ENCODE results near the gene LPCAT3. TPM values are rescaled to one million over a fixed set of nuclear protein-coding genes. Genes with fewer than 3 reads are reported as not detected.
"Not testable (repeated sequence)": the region's sequence is repeated elsewhere in the genome, so short reads cannot be mapped to it uniquely, and the experiment has no call there.

Gene LPCAT3
- total and polyA plus RNA-seq, 5 experiments from 2014 or later = 17.0 to 22.7 (median 18.5) TPM

DNA sequence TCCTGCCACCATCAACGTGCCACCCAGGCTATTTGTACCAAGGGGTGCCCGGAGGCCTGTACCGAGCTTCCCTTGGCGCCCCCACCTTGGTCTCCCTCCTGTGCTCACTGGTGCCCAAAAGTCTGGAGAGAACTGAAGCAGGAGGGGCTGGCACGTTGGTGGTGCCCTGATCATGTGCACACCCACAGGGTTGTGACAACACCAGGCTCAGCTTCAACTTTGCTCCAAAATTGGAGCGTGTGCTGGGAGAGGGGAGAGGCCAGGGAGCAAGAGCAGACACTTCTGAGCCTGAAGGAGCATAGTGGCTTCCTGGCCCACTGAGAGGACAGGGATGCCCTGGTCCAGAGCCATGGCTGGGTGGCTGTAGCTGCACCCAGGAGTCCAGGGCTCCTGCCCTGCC is 13.0 kb upstream of the LPCAT3 start:
- H3K36me3 Mint-ChIP-seq = no peaks in the 10 kb centered on the region
- H3K27ac Mint-ChIP-seq = no peak overlapping the region
- POLR2A ChIA-PET = interaction anchor here (0.6 kb wide), 1 partner anchor 34 kb away, joined by 3 read pairs; no protein-coding TSS in a partner anchor
- peaks cover 0 to 3% (median 0%) of the 10 kb centered on the region in 5 donors for H3K27me3 Mint-ChIP-seq
- H3K9me3 Mint-ChIP-seq = no peaks in the 10 kb centered on the region
- ATAC-seq (no peak), DNase-seq (no peak)
- no peaks in the 10 kb centered on the region for H3K4me1 Mint-ChIP-seq
- no peak overlapping the region for H3K4me3 Mint-ChIP-seq

DNA sequence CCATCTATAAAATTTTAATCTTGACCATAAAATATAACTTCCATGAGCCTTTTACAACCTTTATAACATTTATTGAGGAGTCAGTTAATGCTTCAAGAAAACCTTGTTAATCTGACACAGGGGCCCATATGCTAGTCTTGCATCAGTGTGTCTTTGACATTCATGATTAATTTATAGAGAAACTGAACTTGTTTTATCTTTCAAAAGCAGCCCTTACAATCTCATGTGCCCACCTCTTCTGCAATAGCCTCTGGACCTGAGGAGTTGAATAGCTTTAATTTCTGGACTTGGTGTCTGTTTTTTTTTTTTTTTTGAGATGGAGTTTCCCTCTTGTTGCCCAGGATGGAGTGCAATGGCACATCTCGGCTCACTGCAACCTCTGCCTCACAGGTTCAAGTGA is 8.6 kb upstream of the LPCAT3 start:
- H3K27ac Mint-ChIP-seq = no peak overlapping the region
- no peaks in the 10 kb centered on the region for H3K36me3 Mint-ChIP-seq
- DNase-seq = no peak
- no peak for ATAC-seq
- H3K9me3 Mint-ChIP-seq = no peaks in the 10 kb centered on the region
- H3K4me1 Mint-ChIP-seq = peaks cover 0 to 2% (median 0%) of the 10 kb centered on the region in 4 donors
- POLR2A ChIA-PET = no interaction called here
- H3K27me3 Mint-ChIP-seq = peaks cover 0 to 2% (median 0%) of the 10 kb centered on the region in 5 donors
- no peak overlapping the region for H3K4me3 Mint-ChIP-seq

- Mint-ChIP-seq H3K36me3 (no peaks in the 10 kb centered on the region), H3K9me3 (no peaks in the 10 kb centered on the region), H3K27ac (no peak overlapping the region), H3K4me3 (no peak overlapping the region), H3K4me1 (peaks cover 0 to 6% (median 4%) of the 10 kb centered on the region in 4 donors), H3K27me3 (no peaks in the 10 kb centered on the region)
- POLR2A ChIA-PET = no interaction called here
- ATAC-seq = no peak
- no peak for DNase-seq
Observed at GRCh38 chr12:7023114-7023513, 4.8 kb upstream of the LPCAT3 start.

DNA sequence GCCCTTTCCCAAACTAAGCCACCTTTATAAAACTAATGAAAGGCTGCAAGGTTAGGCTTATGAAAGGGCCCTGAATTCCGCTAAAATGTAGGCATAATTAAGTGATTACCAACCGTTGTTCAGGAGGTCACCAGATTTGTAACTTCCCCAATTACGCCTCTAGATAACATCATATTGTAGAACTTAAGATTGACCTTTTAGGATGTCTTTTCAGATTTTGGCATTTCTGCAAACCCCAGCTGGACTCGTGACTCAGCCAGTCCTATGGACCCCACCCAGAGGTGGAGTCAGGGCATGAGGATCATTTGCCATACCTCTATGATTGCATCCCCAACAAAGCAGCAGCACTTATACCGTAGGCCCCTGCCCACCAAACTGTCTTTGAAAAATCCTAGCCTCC is 3.7 kb upstream of the LPCAT3 start:
- POLR2A ChIA-PET = interaction anchor here (1.1 kb wide), 1 partner anchor 76 kb away, joined by 6 read pairs; no protein-coding TSS in a partner anchor
- no peak overlapping the region for H3K4me3 Mint-ChIP-seq

GRCh38 chr12:7019043-7019569 is 830 bp upstream of the LPCAT3 start:
- H3K27me3 Mint-ChIP-seq = no peaks in the 10 kb centered on the region

More for the DNA sequence above, 3.7 kb upstream of the LPCAT3 start:
- Mint-ChIP-seq H3K9me3 (no peaks in the 10 kb centered on the region), H3K36me3 (no peaks in the 10 kb centered on the region), H3K4me1 (peaks cover 9 to 18% (median 12%) of the 10 kb centered on the region in 4 donors), H3K27me3 (no peaks in the 10 kb centered on the region), H3K27ac (no peak overlapping the region)
- ATAC-seq (no peak), DNase-seq (no peak)

GRCh38 chr12:7017870-7018349 is 366 bp downstream of the LPCAT3 start:
- peak overlapping the region; percentile 90 to 98 (median 94) for H3K4me3 Mint-ChIP-seq
- H3K27me3 Mint-ChIP-seq = no peaks in the 10 kb centered on the region
- peak in 1 of 2 donors; percentile 1 for ATAC-seq
- POLR2A ChIA-PET = interaction anchor here (0.7 to 2.6 kb wide), 15 partner anchors 17 to 166 kb away, joined by 3 to 19 read pairs (median 4); partner anchors contain the start of genes ATN1, C12orf57, CDCA3 and EMG1
- DNase-seq = peak in 1 of 10 donors; percentile 8
- H3K27ac Mint-ChIP-seq = peak overlapping the region; percentile 81 to 97 (median 94)
- peaks cover 25 to 46% (median 35%) of the 10 kb centered on the region in 4 donors for H3K4me1 Mint-ChIP-seq
- H3K9me3 Mint-ChIP-seq = no peaks in the 10 kb centered on the region
- H3K36me3 Mint-ChIP-seq = peaks cover 0 to 14% (median 2%) of the 10 kb centered on the region in 3 donors

More at GRCh38 chr12:7019043-7019569, 830 bp upstream of the LPCAT3 start:
- DNase-seq = no peak
- POLR2A ChIA-PET = interaction anchor here (0.9 to 2.6 kb wide), 10 partner anchors 8 to 167 kb away, joined by 3 to 19 read pairs (median 6); partner anchors contain the start of genes C12orf57, CDCA3, EMG1 and PHB2
- peak overlapping the region in 8 of 10 donors; percentile 81 to 97 (median 94) for H3K27ac Mint-ChIP-seq
- H3K36me3 Mint-ChIP-seq = peaks cover 0 to 6% (median 0%) of the 10 kb centered on the region in 3 donors
- no peak for ATAC-seq
- peaks cover 15 to 34% (median 27%) of the 10 kb centered on the region in 4 donors for H3K4me1 Mint-ChIP-seq
- peak overlapping the region; percentile 90 to 98 (median 94) for H3K4me3 Mint-ChIP-seq
- no peaks in the 10 kb centered on the region for H3K9me3 Mint-ChIP-seq

DNA sequence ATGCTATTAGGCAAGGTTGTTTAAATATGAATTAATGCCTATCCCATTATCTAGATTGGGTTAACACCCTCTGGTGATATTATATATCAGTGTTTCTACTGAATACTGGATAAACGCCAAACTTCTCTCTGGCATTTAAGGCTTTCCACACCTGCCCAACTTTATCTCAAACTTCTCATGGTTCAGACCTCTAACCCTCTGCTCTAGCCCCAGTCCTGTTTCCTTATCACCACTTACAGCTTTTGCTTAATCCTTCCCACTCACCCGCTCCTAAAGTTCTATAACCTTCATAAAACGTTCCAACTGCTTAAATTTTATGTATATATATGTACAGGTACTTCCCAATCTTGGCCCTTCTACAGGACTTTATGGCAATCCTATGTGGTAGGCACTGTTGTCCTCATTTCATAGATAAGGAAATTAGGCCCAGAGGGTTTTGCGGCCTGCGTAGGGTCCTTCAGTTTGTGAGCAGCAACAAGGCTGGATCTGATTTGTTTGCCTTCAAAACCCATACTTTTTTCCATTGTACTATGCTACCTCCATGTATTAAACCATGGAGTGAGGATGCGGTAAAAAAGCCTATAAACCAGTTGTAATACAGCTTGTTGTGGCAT is 1.2 kb downstream of the LPCAT3 start:
- no peak for DNase-seq
- Mint-ChIP-seq H3K4me3 (peak overlapping the region; percentile 90 to 98 (median 94)), H3K4me1 (peaks cover 28 to 51% (median 38%) of the 10 kb centered on the region in 4 donors), H3K9me3 (no peaks in the 10 kb centered on the region), H3K27ac (peak overlapping the region in 9 of 10 donors; percentile 81 to 97 (median 95)), H3K36me3 (peaks cover 0 to 19% (median 2%) of the 10 kb centered on the region in 3 donors), H3K27me3 (no peaks in the 10 kb centered on the region)
- no peak for ATAC-seq
- POLR2A ChIA-PET = interaction anchor here (0.6 to 2.6 kb wide), 3 partner anchors 12 to 73 kb away, joined by 4 to 19 read pairs (median 9); partner anchors contain the start of genes C12orf57 and RNU7-1

GRCh38 chr12:7015555-7016370 is 2.5 kb downstream of the LPCAT3 start:
- ATAC-seq = no peak
- H3K4me3 Mint-ChIP-seq = peak overlapping the region in 7 of 10 donors; percentile 0 to 57 (median 5)
- POLR2A ChIA-PET = no interaction called here
- peaks cover 0 to 21% (median 2%) of the 10 kb centered on the region in 3 donors for H3K36me3 Mint-ChIP-seq
- no peak for DNase-seq
- H3K27me3 Mint-ChIP-seq = no peaks in the 10 kb centered on the region
- peak overlapping the region in 4 of 10 donors; percentile 10 to 40 (median 20) for H3K27ac Mint-ChIP-seq
- peaks cover 28 to 51% (median 38%) of the 10 kb centered on the region in 4 donors for H3K4me1 Mint-ChIP-seq
- no peaks in the 10 kb centered on the region for H3K9me3 Mint-ChIP-seq

GRCh38 chr12:7013101-7013500 is 5.2 kb downstream of the LPCAT3 start:
- H3K36me3 Mint-ChIP-seq = peaks cover 0 to 38% (median 2%) of the 10 kb centered on the region in 3 donors
- no peak overlapping the region for H3K4me3 Mint-ChIP-seq
- DNase-seq (no peak), ATAC-seq (no peak)
- H3K4me1 Mint-ChIP-seq = peaks cover 28 to 50% (median 46%) of the 10 kb centered on the region in 4 donors
- peak overlapping the region in 2 of 10 donors; percentile 28 to 71 for H3K27ac Mint-ChIP-seq
- no peaks in the 10 kb centered on the region for H3K27me3 Mint-ChIP-seq
- POLR2A ChIA-PET = no interaction called here
- H3K9me3 Mint-ChIP-seq = no peaks in the 10 kb centered on the region

- POLR2A ChIA-PET = interaction anchor here (0.6 to 1.1 kb wide), 3 partner anchors 13 to 171 kb away, joined by 5 to 7 read pairs (median 7); no protein-coding TSS in a partner anchor
- no peak for DNase-seq
- no peak for ATAC-seq
- Mint-ChIP-seq H3K36me3 (peaks cover 0 to 48% (median 2%) of the 10 kb centered on the region in 3 donors), H3K9me3 (no peaks in the 10 kb centered on the region), H3K27ac (no peak overlapping the region), H3K4me3 (no peak overlapping the region), H3K4me1 (peaks cover 22 to 43% (median 42%) of the 10 kb centered on the region in 4 donors), H3K27me3 (no peaks in the 10 kb centered on the region)
Observed at GRCh38 chr12:7012024-7012607, 6.2 kb downstream of the LPCAT3 start.

- not testable (repeated sequence) for H3K27ac Mint-ChIP-seq, H3K9me3 Mint-ChIP-seq, ATAC-seq, H3K4me3 Mint-ChIP-seq, H3K27me3 Mint-ChIP-seq, DNase-seq
- Mint-ChIP-seq H3K36me3 (peaks cover 0 to 55% (median 2%) of the 10 kb centered on the region in 3 donors), H3K4me1 (peaks cover 17 to 39% (median 35%) of the 10 kb centered on the region in 4 donors)
- POLR2A ChIA-PET = interaction anchor here (0.6 to 1.1 kb wide), 3 partner anchors 12 to 172 kb away, joined by 5 to 7 read pairs (median 7); no protein-coding TSS in a partner anchor
Observed at GRCh38 chr12:7011398-7011797, 6.9 kb downstream of the LPCAT3 start.

DNA sequence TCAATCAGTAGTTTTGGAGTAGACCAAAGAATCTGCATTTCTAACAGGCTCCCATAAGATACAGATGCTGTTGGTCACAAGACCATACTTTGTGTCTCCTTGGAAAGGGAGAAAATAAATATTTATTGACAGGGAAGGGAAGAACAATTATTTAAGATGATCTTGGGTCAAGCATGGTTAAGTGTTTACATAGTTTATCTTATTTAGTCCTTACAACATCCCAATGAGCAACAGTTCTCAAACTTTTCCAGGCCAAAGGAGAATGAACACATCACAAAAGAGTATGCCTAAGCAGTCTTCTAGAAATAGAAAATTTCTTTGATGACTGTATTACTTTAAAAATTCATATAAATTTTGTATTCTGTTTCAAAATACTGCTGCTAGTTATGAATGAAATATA is 8.8 kb downstream of the LPCAT3 start:
- POLR2A ChIA-PET = no interaction called here
- Mint-ChIP-seq H3K36me3 (peaks cover 0 to 63% (median 2%) of the 10 kb centered on the region in 3 donors), H3K27ac (no peak overlapping the region), H3K27me3 (no peaks in the 10 kb centered on the region), H3K4me3 (no peak overlapping the region), H3K4me1 (peaks cover 16 to 33% (median 26%) of the 10 kb centered on the region in 4 donors), H3K9me3 (no peaks in the 10 kb centered on the region)
- ATAC-seq = no peak
- no peak for DNase-seq

Measured in naive thymus-derived CD8-positive, alpha-beta T cell (primary cell).